Activated CD4-positive, alpha-beta T cell treated with anti-CD3 and anti-CD28 coated beads, Interleukin-2, amount 50 U/mL, for 1 hour (primary cell): ENCODE results near the gene KIF23.
"Not testable (repeated sequence)": the region's sequence is repeated elsewhere in the genome, so short reads cannot be mapped to it uniquely, and the experiment has no call there.

Experiments used
- DNase-seq: peaks from one replicate; pipeline ENCODE4 v3.0.0-alpha.2; 2020

Gene KIF23

GRCh38 chr15:69439623-69440022 lies 25.5 kb downstream of the KIF23 start:
- DNase-seq = no peak

- no peak for DNase-seq
These were observed 29.0 kb downstream of the KIF23 start for GRCh38 chr15:69443032-69443611.

DNA sequence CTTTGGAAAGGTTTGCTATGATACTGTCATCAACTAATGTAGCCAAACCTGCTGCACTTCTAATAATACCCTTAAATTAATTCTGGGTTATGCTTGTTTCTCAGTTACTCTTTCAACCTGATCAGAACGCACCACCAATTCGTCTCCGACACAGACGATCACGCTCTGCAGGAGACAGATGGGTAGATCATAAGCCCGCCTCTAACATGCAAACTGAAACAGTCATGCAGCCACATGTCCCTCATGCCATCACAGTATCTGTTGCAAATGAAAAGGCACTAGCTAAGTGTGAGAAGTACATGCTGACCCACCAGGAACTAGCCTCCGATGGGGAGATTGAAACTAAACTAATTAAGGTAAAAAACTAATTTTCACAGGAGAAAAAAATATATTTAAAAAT lies 30.5 kb downstream of the KIF23 start:
- DNase-seq = no peak

DNA sequence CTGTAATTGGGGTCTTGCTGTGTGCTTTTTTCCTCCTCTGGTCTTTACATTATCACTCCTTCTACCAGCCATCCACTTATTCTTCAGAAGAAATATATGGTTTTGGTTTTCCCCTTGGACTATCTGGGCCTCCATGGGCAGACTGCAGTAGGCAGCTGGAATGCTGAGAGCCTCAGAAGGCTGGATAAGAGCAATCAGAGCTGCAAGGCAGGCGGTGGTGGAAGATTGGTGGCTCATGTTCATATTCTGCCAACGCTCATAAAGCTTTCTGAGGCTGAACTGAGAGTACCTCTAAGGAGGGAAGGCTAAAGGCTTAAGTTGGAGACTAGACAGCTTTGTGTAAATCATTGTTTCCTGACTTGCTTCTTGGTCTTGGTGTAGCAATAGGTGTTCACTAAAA lies 32.8 kb downstream of the KIF23 start:
- no peak for DNase-seq

DNA sequence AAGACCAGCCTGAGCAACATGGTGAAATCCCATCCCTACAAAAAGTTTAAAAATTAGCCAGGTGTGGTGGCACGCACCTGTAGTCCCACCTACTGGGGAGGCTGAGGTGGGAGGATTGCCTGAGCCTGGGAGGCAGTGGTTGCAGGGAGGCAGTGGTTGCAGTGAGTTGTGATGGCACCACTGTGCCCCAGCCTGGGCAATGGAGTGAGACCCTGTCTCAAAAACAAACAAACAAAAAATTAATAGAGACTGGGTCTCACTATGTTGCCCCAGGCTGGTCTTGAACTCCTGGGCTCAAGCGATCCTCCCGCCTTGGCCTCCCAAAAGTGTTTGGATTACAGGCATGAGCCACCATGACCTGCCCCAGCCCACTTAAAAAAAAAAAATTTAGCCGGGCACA lies 36.1 kb downstream of the KIF23 start:
- DNase-seq = not testable (repeated sequence)

DNA sequence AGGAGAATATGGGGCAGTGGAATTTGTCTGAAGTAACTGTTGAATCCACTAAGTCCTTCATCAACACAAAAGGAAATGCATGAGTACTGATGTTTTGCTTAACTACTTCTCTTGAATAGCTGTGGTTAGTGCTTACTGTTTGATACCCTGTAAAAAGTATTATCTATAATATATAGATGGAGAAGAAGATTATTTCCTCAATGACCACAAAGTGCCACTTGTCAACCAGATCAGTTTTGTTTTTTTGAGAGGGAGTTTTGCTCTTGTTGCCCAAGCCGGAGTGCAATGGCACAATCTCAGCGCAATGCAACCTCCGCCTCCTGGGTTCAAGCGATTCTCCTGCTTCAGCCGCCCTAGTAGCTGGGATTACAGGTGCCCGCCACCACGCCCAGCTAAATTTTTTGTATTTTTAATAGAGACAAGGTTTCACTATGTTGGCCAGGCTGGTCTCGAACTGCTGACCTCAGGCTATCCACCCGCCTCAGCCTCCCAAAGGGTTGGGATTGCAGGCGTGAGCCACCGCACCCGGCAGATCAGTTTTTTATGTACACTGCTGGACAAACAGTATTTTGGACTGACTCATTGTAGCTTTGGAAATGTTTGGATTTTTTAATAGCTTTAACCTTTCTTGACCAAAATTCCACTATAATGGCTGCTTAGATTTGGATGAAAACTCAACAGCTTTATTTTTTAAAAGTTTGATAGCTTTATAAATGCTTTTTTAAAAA lies 37.0 kb downstream of the KIF23 start:
- no peak for DNase-seq

- no peak for DNase-seq
These were observed 38.0 kb downstream of the KIF23 start for GRCh38 chr15:69451951-69452691.

- DNase-seq = peak; percentile 96
These were observed 38.8 kb downstream of the KIF23 start, which contains the start of gene RPLP1 for GRCh38 chr15:69452692-69453521. RPLP1 (plus strand) TSS chr15:69452818; CDS start chr15:69452949, 131 bp downstream.

- no peak for DNase-seq
These were observed 40.8 kb downstream of the KIF23 start for GRCh38 chr15:69454953-69455352.

DNA sequence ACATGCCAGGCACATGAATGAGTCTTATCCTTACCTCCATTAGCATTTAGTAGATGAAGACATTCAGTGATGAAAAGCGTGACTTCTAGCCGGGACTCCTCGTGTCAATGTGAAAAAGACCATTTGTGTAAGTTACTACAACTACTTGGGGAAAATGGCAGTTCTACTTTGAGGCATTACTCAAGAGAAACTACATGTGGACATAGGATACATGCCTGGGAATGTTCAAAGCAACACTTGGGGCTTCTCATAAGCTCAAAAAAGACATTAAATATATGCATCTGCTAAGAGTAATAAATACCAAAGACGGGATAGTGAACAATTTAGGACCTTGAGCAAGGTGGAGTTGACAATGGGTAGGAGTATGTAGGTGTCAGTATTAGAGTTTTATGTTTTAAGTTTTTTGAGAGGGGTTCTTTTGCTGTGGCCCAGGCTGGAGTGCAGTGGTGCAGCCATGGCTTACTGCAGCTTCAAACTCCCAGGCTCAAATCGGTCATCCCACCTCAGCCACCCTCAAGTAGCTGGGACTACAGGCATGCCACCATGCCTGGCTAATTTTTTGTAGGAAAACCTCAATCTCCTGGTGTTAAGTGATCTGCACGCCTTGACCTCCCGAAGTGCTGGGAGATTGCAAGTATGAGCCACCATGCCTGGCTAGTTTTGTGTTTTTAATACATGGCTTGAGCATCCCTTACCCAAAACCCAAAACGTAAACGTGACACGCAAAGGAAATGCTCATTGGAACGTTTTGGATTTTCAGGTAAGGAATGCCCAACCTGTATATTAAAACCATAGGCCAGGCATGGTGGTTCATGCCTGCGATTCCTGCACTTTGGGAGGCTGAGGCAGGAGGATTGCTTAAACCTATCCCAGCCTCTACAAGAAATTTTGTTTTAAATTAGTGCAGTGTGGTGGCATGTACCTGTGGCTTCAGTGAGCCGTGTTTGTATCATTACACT lies 42.3 kb downstream of the KIF23 start:
- DNase-seq = no peak

GRCh38 chr15:69457304-69458280 lies 43.4 kb downstream of the KIF23 start:
- no peak for DNase-seq

DNA sequence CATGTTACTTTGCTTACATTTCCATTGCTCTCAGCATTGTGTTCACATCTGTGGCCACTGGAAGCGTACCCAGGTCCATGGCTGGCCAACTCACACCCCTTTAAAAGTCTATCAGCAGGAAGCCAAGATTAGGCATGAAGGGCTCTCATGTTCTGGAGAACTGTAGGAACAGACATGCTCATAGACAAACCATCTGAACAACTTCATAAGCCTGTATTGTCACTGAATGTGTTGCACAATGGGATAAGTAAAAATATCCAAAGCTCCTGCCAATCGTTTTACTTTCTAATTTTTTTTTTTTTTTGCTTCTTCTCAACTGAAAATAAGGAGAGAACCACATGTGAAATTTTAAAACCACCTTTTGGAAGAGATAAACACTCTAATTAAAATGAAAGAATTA lies 44.9 kb downstream of the KIF23 start:
- no peak for DNase-seq

DNA sequence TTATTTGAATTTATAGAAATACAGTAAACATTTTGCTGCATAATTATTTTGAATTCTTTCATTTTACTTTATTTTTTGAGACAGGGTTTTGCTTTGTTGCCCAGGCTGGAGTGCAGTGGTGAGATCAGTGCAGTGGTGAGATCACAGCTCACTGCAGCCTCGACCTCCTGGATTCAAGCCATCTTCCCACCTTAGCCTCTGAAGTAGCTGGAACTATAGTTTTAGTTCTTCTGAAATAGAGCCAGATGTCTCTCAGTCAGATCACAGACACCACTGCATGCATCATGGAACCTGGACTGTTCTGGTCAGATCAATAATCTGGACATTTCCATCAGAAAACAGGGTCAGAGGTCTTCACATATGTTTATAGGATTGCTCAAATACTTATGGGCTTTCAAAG lies 46.3 kb downstream of the KIF23 start:
- DNase-seq = no peak

DNA sequence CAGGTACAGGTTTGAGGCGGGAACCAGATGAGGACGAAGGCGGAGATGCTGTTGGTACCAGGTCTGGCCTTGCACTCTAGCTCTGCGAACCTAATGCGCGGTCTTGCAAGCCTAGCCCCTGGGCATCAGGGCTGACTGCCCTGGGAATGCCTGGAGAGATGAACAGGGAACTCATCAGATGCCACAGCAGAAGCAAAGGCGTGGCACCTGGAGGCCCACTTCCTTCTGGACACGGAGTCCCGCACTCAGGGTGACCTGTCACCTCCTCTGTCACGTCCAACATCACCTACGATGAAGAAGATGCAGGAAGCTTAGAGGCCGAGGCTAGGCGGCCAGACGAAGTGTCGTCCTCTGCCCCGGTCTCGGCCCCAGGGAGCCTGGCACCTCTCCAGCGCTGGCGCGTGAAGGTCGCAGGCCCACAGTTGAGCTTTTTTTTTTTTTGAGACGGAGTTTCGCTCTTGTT lies 47.9 kb downstream of the KIF23 start:
- no peak for DNase-seq

DNA sequence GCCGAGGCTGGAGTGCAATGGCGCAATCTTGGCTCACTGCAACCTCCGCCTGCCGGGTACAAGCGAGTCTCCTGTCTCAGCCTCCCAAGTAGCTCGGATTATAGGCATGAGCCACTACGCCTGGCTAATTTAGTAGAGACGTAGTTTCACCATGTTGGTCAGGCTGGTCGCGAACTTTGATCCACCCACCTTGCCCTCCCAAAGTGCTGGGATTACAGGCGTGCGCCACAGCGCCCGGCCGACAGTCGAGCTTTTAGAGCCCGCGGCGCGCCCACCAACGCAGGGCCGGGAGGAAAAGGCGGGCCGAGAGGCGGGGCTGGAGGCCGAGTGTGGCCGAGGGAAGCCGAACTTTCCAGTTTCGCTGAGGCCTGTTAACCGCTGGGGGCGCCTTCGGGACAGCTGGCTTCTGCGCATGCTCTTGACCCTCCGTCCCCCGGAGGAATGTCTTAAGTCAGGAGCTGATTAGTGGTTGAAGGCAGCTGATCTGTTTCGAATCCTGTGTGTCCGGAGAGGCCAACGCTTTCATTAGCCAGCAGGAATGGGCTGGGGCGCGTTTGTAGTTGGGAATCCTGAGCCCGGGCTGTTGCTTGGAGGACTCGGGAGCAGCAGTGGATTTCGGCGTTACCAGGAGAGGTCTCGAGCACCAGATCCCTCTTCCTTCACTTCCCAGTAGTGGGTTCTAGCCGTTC lies 48.5 kb downstream of the KIF23 start:
- DNase-seq = peak; percentile 90

DNA sequence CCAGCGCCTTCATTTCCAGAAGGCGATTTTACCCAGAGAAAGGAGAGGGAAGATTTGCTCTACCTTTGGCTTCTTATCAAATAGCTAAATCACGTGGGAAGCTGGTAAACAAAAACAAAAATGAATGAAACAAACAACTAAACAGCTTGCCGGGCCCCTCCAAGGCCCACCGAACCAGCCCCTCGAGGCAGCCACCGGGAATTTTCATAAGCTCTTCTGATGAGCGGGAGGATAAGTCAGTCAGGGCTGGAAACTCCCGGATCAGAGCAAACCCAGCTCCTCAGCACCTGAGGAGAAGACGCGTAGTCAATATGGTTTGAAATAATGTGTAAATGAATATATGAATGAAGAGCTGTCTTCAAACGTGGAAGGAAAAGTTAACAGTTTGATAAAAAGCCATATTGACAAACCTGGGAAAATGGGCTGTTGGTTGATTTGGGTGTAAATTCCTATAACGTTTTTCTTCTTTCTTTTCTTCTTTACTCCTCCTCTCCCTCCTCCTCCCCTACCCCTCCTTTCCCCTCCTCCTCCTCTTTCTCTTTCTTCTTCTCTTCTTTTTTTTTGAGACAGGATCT lies 49.1 kb downstream of the KIF23 start:
- no peak for DNase-seq

GRCh38 chr15:69465253-69465652 lies 51.1 kb downstream of the KIF23 start:
- no peak for DNase-seq

GRCh38 chr15:69466733-69467132 lies 52.6 kb downstream of the KIF23 start:
- no peak for DNase-seq

- DNase-seq = no peak
These were observed 53.5 kb downstream of the KIF23 start for GRCh38 chr15:69467636-69468035.
